HCT116 (cell line): Measurements from ENCODE around the gene ANO4. TPM values are rescaled to one million over a fixed set of nuclear protein-coding genes. Genes with fewer than 3 reads are reported as not detected.

Experiments
- ATAC-seq: fragments of 200-7000 bp; cut with Tn5 transposase; 2 replicates; pipeline ENCODE4 v1.9.1; 2020; ENCODE audit warnings: mild to moderate bottlenecking, moderate library complexity
- BruUV-seq: library from RNA; stranded (reverse); fragments of 400-500 nt; replicated peaks from 2 replicates; lab custom pipeline; 2021; lab: Mats Ljungman, UMichigan
- CTCF ChIA-PET: fragments of 300-600 bp; sonication (Branson Sonifier 250); formaldehyde crosslinking; loops from one replicate; lab custom pipeline; 2021; ENCODE audit warnings: antibody characterized with exemption; lab: Charles Lee
- POLR2A ChIA-PET: fragments of 300-600, 350-600 bp; sonication (Branson Sonifier 250); formaldehyde crosslinking; loops from one replicate; lab custom pipeline; 2021; ENCODE audit warnings: antibody characterized with exemption; lab: Charles Lee
- RAD21 ChIA-PET, 2 experiments: fragments of 300-600 bp; sonication (Branson Sonifier 250); formaldehyde crosslinking; loops; one replicate each; lab custom pipeline; 2023; ENCODE audit warnings: low total read pairs in 2 of 2; ENCODE audit not compliant: uncharacterized antibody in 2 of 2, unreplicated experiment in 2 of 2, low non-redundant PET in 1 of 2; lab: Charles Lee
- DNase-seq: peaks from one replicate; pipeline ENCODE4 v3.0.0-alpha.2; 2010; ENCODE audit warnings: low read depth, low spot score
- H2AFZ ChIP-seq: fragments of 200-600 bp; shearing (Covaris generic), sonication (generic); 2 replicates; pipeline ENCODE4 v1.6.1; 2017; ENCODE audit warnings: low read depth, mixed run types, mixed read lengths, antibody characterized with exemption, low read length; ENCODE audit not compliant: poor library complexity, severe bottlenecking
- H3K27ac ChIP-seq: 2 replicates; pipeline ENCODE4 v1.5.1; 2012; ENCODE audit warnings: low read depth, low read length
- H3K27me3 ChIP-seq: fragments of 200-600 bp; sonication (generic); 2 replicates; pipeline ENCODE4 v1.6.1; 2016; ENCODE audit warnings: mixed run types, low read length, mixed read lengths; ENCODE audit not compliant: insufficient read depth
- H3K36me3 ChIP-seq, 2 experiments: fragments of 200-500 bp in 1 of 2; fragments of 200-600 bp in 1 of 2; sonication (Bioruptor generic) in 1 of 2; sonication (generic) in 1 of 2; 2 replicates each; pipeline versions ENCODE4 v1.5.1 to v1.6.1; 2014 to 2016; ENCODE audit warnings: low read length in 2 of 2, inconsistent platforms in 1 of 2, mixed read lengths in 1 of 2, mixed run types in 1 of 2; ENCODE audit not compliant: insufficient read depth in 2 of 2, control insufficient read depth in 1 of 2
- H3K4me1 ChIP-seq, 2 experiments: fragments of 200-600 bp in 1 of 2; sonication (generic) in 1 of 2; 2 replicates each; pipeline versions ENCODE4 v1.5.1 to v1.6.1; 2012 to 2017; ENCODE audit warnings: low read length in 2 of 2, inconsistent platforms in 1 of 2, mild to moderate bottlenecking in 1 of 2, mixed read lengths in 1 of 2, mixed run types in 1 of 2, moderate library complexity in 1 of 2; ENCODE audit not compliant: insufficient read depth in 2 of 2, control insufficient read depth in 1 of 2
- H3K4me2 ChIP-seq: fragments of 200-600 bp; sonication (generic); 2 replicates; pipeline ENCODE4 v1.6.1; 2017; ENCODE audit warnings: mixed run types, low read length, mixed read lengths
- H3K4me3 ChIP-seq, 2 experiments: fragments of 200-600 bp in 1 of 2; sonication (generic) in 1 of 2; replicated peaks in 1 of 2; 2 replicates each; pipeline ENCODE4 v1.5.1; 2011 to 2016; ENCODE audit warnings: low read length in 2 of 2, control low read depth in 1 of 2, low read depth in 1 of 2, mild to moderate bottlenecking in 1 of 2, mixed read lengths in 1 of 2, mixed run types in 1 of 2
- H3K79me2 ChIP-seq: fragments of 200-600 bp; sonication (generic); 2 replicates; pipeline ENCODE4 v1.6.1; 2017; ENCODE audit warnings: mild to moderate bottlenecking, mixed run types, low read length, moderate library complexity, mixed read lengths; ENCODE audit not compliant: insufficient read depth
- H3K9ac ChIP-seq: fragments of 200-600 bp; sonication (generic); 2 replicates; pipeline ENCODE4 v1.6.1; 2016; ENCODE audit warnings: low read length, mixed read lengths
- H3K9me2 ChIP-seq: fragments of 200-600 bp; sonication (generic), shearing (Covaris generic); 2 replicates; pipeline ENCODE4 v1.6.1; 2017; ENCODE audit warnings: mixed run types, mild to moderate bottlenecking, moderate library complexity; ENCODE audit not compliant: insufficient read depth
- H3K9me3 ChIP-seq, 2 experiments: fragments of 200-500 bp in 1 of 2; fragments of 200-600 bp in 1 of 2; sonication (Bioruptor generic) in 1 of 2; sonication (generic) in 1 of 2; 2 replicates each; pipeline ENCODE4 v1.6.1; 2014 to 2017; ENCODE audit warnings: low read length in 2 of 2, mixed read lengths in 2 of 2, inconsistent platforms in 1 of 2, low read depth in 1 of 2, mild to moderate bottlenecking in 1 of 2, mixed run types in 1 of 2, moderate library complexity in 1 of 2; ENCODE audit not compliant: control insufficient read depth in 1 of 2, insufficient read depth in 1 of 2
- H4K20me1 ChIP-seq: fragments of 200-600 bp; sonication (generic), shearing (Covaris generic); 2 replicates; pipeline ENCODE4 v1.6.1; 2017; ENCODE audit warnings: mixed run types, mild to moderate bottlenecking, moderate library complexity; ENCODE audit not compliant: insufficient read depth
- ATF3 ChIP-seq: IDR thresholded peaks from 2 replicates; pipeline ENCODE4 v1.6.1; 2012
- CBX3 ChIP-seq: IDR thresholded peaks from 2 replicates; pipeline ENCODE4 v1.6.1; 2012; ENCODE audit warnings: low read depth
- RAD21 ChIP-seq: IDR thresholded peaks from 2 replicates; pipeline ENCODE4 v1.6.1; 2012; ENCODE audit warnings: low read depth, mild to moderate bottlenecking
- SIN3A ChIP-seq: IDR thresholded peaks from 2 replicates; pipeline ENCODE4 v1.6.1; 2012; ENCODE audit warnings: low read depth
- TCF7L2 ChIP-seq: IDR thresholded peaks from 2 replicates; pipeline ENCODE4 v1.7.0; 2011; ENCODE audit warnings: borderline replicate concordance, inconsistent platforms; ENCODE audit not compliant: insufficient read depth, insufficient read length; ENCODE audit errors: extremely low read depth
- ZBTB33 ChIP-seq: IDR thresholded peaks from 2 replicates; pipeline ENCODE4 v1.6.1; 2011; ENCODE audit warnings: mild to moderate bottlenecking, low read length, moderate library complexity; ENCODE audit not compliant: insufficient replicate concordance; ENCODE audit errors: extremely low read depth
- intact Hi-C: fragments of 100-400 bp; cut with micrococcal nuclease; formaldehyde crosslinking; loops from 2 replicates; pipeline ENCODE4 v1.10.0; 2022
- total RNA-seq: library from RNA; stranded (reverse); gene quantifications from one replicate; pipeline ENCODE4 v1.2.1, GENCODE V29; 2021; ENCODE audit not compliant: unreplicated experiment

Gene ANO4
- total RNA-seq, 1 experiment from 2014 or later, result 1.7 TPM

DNA sequence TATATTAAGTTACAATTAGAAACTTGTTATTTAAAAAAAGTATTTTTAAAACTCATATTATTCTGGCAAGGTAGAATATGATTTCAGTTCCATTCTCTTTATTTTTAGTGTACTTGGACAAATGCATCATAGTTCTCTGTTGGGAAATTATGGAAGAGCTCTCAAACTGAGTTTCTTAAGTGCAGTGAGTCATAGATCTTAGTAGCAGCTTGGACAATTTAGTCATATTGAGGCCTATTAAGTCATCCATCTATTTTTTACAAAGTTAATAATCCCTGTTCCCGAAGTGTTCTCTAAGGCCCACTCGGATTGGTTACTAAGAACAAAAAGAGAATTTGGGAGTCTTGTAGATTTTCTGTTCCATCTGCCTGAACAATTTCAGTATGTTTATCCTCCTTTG, 113.9 kb downstream of the ANO4 start:
- Histone ChIP-seq H3K27me3 (peaks cover 3% of the 10 kb centered on the region; the same call in 1 of the 2 replicates), H3K27ac (no peak overlapping the region), H3K9me3 (no peaks in the 10 kb centered on the region), H3K36me3 (no peaks in the 10 kb centered on the region), H3K79me2 (no peaks in the 10 kb centered on the region), H3K4me1 (no peaks in the 10 kb centered on the region), H3K4me3 (no peak overlapping the region), H4K20me1 (no peaks in the 10 kb centered on the region), H2AFZ (no peak overlapping the region), H3K4me2 (no peak overlapping the region), H3K9ac (no peak overlapping the region), H3K9me2 (no peaks in the 10 kb centered on the region)
- no peak for ATAC-seq
- intact Hi-C loops, result no loop called here
- ChIA-PET CTCF (no interaction called here), POLR2A (no interaction called here), RAD21 (no interaction called here)
- no TSS peak for BruUV-seq
- no peak for DNase-seq
- no peak for TF ChIP-seq CBX3
- no peak for TF ChIP-seq ZBTB33
- no peak for TF ChIP-seq SIN3A

GRCh38 chr12:100913872-100914592, 119.5 kb downstream of the ANO4 start:
- CTCF ChIA-PET, result no interaction called here
- no peak for DNase-seq
- BruUV-seq, result no TSS peak
- no peak overlapping the region for H3K9ac ChIP-seq
- no peaks in the 10 kb centered on the region for H3K9me3 ChIP-seq
- no peak overlapping the region for H2AFZ ChIP-seq
- H3K9me2 ChIP-seq, result no peaks in the 10 kb centered on the region
- H3K27ac ChIP-seq, result no peak overlapping the region
- no peaks in the 10 kb centered on the region for H4K20me1 ChIP-seq
- H3K36me3 ChIP-seq, result no peaks in the 10 kb centered on the region
- no peaks in the 10 kb centered on the region for H3K27me3 ChIP-seq
- TF ChIP-seq SIN3A (no peak), ATF3 (no peak), TCF7L2 (no peak), RAD21 (no peak)
- TF ChIP-seq, all 23 proteins: peak for 0
- no peak for ATAC-seq
- Histone ChIP-seq H3K4me1 (no peaks in the 10 kb centered on the region), H3K4me2 (no peak overlapping the region), H3K4me3 (no peak overlapping the region), H3K79me2 (no peaks in the 10 kb centered on the region)
- intact Hi-C loops, result no loop called here
- ChIA-PET RAD21 (no interaction called here), POLR2A (no interaction called here)
